GM19035 (cell line): ENCODE results near the gene GAB3.
"Not testable (repeated sequence)": the region's sequence is repeated elsewhere in the genome, so short reads cannot be mapped to it uniquely, and the experiment has no call there.

Experiments used
- ATAC-seq: cut with Tn5 transposase; IDR thresholded peaks from one replicate; pipeline ENCODE4 v1.9.1; 2021; ENCODE audit not compliant: unreplicated experiment

GAB3 gene

DNA sequence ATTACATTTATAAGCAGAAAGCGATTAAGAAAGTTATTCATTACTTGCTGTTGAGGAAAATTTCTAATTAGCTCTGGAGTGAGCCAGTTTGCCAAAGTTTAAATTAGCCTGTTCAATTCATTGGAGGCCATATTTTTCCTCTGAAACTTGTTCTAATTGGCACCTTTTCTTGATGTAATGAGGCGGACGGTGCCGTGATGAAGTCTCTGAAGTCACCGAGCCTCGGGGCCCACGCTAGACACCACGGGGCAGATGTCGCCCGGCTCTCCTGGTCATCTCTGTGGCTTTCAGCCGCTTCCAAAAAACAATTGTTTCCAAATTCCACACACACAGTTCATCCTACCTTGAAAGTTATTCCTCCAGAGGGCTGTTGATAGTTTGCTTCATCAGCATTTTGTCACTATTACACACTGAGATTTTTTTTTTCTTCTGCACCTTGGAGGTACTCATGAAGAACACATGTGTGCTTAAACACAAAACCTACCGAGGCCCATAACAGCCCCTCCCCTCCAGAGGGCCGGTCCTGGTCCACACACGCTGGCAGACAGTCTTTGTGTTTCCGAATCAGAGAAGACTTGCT lies 93.6 kb downstream of the GAB3 start:
- ATAC-seq = no peak

GRCh38 chrX:154655786-154656185 lies 95.1 kb downstream of the GAB3 start:
- ATAC-seq = no peak

- no peak for ATAC-seq
These were observed 95.5 kb downstream of the GAB3 start for GRCh38 chrX:154655346-154655745.

- ATAC-seq = no peak
These were observed 96.0 kb downstream of the GAB3 start for GRCh38 chrX:154654925-154655324.

DNA sequence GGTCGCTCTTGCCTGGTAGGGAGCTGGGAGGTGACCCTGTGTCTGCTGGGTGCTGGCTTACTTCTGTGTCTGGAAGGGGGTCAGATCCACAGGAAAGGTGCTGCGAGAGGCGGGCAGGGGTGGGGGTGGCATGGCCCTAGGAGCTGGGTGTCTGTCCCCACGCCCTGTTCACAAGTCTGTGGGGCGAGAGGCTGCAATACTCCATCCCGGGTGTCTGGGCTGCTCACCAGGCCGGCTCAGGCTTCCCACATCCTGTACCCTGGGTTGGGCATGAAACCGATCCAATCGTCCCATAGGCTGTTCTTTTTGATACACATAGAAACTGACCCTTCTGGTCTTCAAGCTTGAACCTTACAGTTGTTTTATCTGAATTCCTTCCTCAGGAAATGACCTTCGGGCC lies 96.5 kb downstream of the GAB3 start:
- no peak for ATAC-seq

DNA sequence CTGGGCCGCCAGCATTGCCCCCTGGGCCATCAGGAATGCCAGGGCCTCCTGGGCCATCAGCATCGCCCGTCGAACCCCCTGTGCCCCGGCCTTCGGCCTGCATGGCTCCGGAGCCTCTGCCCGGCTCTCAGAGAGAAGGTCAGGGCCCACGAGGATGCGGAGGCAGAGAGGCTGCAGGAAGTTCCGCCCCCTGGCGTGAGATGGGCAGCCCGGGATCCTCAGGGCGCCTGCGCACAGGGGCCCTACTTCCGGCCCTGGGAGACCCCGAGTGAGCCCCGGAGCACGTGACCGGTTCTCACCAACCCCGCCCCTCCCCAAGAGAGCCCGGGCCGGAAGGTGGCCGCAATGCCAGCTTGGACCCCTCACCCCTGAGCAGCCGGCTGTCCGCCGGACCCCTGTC lies 97.5 kb downstream of the GAB3 start, which contains the start of gene CTAG2:
Gene CTAG2, minus strand, starts transcription at position 167 of the 400 bp plus-strand sequence. Its CDS starts 64 bp downstream, at position 103.
- ATAC-seq = not testable (repeated sequence)

- ATAC-seq = no peak
These were observed 97.9 kb downstream of the GAB3 start for GRCh38 chrX:154653048-154653401.

DNA sequence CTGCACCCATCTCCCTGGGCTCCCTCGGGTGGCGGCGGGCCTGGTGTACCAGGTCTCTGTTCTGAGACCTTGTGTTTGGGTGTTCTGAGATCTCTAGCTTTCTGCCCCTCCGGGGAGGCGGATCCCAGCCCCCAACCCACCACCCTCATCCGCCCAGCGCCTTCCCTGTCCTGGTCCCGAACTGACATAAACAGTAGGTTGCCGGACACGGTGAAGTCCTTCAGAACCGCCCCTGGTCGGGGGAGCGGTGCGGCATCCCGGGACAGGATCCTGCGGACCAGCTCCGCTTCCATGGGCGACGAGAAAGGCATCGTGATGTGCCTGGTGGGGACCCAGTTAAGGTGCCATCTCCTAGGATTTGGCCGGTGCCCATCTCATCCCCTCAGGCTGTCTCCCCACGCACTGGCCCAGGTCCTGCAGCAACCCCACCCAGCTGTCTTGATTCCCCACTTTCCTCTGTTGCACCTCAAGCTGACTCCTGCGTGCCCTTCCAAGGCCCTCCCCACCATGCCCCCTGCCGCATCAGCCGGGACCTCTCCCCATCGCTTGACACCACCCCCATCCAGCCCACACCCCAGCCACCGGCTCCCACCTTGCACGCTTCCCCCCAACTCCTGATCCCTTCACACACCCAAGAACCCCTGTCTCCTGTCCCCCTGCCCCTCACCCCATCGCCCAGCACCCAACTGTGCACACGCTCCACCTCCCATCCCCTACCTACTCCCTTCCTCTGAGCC lies 98.4 kb downstream of the GAB3 start:
- no peak for ATAC-seq

DNA sequence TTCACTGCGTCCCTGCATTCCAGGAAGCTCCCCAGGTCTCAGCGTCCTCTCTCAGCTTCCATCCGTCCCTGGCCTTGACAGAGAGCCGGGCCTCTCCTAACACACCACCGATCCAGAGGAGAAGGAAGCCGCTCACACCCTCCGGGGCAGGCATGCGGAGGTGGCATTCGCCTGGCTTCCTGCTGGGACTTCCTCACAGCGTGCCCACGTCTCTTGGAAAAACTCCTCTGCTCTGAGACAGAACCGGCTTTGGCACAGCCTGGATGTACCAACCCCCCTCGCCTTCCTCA lies 100.7 kb downstream of the GAB3 start:
- ATAC-seq = no peak

DNA sequence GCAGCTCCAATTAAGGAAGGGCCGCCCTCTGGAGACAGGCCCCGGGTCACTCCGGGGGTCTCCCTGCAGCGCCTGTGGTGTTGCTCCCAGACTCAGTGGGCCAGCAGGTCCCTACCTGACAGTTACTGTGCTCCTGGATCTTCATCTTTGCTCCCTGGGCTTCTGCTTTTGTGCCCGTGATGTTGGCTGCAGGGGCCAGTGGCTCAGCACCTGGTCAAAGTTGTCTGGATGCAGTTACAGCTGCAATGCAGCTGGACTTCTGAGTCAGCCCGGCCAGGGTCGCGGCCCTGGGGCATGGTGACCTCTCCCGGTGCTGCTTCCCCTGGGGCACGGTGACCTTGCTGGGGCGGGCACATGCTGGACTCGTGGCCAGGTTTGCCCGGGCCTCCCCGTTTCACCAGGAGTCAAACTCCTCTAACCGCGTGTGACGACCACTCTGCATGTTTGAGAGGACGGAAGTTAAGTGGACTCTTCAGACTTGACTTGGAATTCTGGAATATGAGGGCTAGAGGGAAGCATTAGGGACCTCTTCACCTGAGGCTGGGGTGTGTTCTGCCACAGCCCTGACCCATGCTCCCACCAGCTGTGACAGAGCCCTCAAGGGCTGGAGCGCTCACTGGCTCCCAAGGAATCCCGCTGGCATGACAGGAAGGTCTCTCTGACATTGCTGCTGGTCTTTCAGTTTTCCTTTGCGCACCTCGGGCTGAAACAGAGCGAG lies 101.2 kb downstream of the GAB3 start:
- ATAC-seq = no peak

GRCh38 chrX:154648931-154649330 lies 101.9 kb downstream of the GAB3 start:
- ATAC-seq = no peak

GRCh38 chrX:154645745-154646378 lies 105.0 kb downstream of the GAB3 start:
- not testable (repeated sequence) for ATAC-seq

DNA sequence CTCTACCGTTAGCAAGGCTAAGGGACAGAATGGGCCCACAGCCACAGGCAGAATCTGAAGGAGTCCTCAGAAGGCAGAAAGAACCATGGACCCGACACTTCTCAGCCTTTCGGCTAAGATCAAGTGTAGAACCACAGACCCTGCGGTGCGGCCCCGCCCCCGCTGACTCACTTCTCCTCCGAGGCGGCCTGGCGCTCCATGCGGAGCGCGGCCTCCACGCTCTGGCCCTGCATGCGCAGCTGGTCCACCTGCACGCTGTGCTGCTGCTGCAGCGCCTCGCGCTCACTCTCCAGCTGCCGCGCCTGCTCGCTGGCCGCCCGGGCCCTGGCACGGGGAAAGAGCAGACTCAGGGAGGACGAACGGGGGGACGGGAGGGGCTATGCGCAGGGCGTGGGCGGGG lies 107.2 kb downstream of the GAB3 start:
- ATAC-seq = not testable (repeated sequence)

GRCh38 chrX:154641740-154642139 lies 109.1 kb downstream of the GAB3 start:
- ATAC-seq = not testable (repeated sequence)

GRCh38 chrX:154633661-154634060 lies 117.2 kb downstream of the GAB3 start:
- not testable (repeated sequence) for ATAC-seq

DNA sequence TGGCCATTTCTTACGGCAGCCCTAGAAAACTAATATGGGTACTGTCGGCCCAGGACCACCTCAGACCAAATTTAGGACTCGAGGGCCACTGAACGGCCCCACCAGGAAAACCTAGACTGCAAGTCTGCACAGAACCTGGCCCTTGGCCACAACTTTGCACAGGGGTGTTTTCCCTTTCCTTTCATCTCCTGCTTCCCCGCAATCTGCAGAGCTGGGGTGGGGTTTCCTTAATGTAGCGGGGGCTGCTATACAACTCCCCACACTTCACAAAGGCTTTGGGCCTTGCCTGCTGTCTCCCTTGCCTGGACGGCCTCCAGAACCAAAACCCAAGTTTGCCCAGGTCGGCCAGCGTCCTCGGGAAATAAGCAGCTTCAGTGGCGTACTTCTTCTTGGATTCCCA lies 119.9 kb downstream of the GAB3 start:
- not testable (repeated sequence) for ATAC-seq

GRCh38 chrX:154628960-154629359 lies 121.9 kb downstream of the GAB3 start:
- not testable (repeated sequence) for ATAC-seq
